ENCODE data around the gene TAS2R3.

Gene TAS2R3

DNA sequence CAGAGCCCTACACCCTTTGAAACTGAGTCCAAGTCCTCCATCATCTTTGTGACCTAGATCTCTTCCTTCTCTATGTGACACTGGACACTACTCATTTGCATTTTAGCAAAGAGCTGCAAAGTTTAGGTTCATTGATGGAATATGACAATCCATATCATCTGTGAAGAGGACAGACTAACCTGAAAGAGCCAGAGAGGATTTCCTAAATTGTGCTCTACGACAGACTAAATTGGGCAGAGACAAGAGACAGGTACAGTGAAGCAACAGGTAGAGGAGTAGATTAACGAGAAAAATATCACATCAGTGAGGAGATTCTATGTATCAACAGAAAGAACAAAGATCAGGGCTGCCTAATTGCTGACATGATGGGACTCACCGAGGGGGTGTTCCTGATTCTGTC is at the start of gene TAS2R3:
Gene TAS2R3, plus strand, starts transcription at position 301 of the 400 bp plus-strand sequence. Its CDS starts 62 bp downstream, at position 363.
- no peaks in the 10 kb centered on the region for H3F3A ChIP-seq (ENCODE audit: insufficient read depth)
- H3K27me3 ChIP-seq (ENCODE audit: low read length) = no peaks in the 10 kb centered on the region
- no peaks in the 10 kb centered on the region for H3K79me2 ChIP-seq (ENCODE audit: insufficient read depth, low read length)
- H3K27ac ChIP-seq (ENCODE audit: low read depth, low read length) = no peak within 1 kb of the TSS
- no peaks in the 10 kb centered on the region for H4K20me1 ChIP-seq (ENCODE audit: low read depth, low read length)
- no peak within 1 kb of the TSS for H3K4me2 ChIP-seq (ENCODE audit: low read depth, low read length, poor library complexity, severe bottlenecking)
- H3K4me3 ChIP-seq (ENCODE audit: insufficient read depth, low read length, poor library complexity, severe bottlenecking) = no peak within 1 kb of the TSS
- no peak within 1 kb of the TSS for H3K9ac ChIP-seq (ENCODE audit: low read length)
- H3K9me2 ChIP-seq (replicated peaks; ENCODE audit: insufficient read depth, low read length) = no peaks in the 10 kb centered on the region
- TF ChIP-seq, protein P1, sequence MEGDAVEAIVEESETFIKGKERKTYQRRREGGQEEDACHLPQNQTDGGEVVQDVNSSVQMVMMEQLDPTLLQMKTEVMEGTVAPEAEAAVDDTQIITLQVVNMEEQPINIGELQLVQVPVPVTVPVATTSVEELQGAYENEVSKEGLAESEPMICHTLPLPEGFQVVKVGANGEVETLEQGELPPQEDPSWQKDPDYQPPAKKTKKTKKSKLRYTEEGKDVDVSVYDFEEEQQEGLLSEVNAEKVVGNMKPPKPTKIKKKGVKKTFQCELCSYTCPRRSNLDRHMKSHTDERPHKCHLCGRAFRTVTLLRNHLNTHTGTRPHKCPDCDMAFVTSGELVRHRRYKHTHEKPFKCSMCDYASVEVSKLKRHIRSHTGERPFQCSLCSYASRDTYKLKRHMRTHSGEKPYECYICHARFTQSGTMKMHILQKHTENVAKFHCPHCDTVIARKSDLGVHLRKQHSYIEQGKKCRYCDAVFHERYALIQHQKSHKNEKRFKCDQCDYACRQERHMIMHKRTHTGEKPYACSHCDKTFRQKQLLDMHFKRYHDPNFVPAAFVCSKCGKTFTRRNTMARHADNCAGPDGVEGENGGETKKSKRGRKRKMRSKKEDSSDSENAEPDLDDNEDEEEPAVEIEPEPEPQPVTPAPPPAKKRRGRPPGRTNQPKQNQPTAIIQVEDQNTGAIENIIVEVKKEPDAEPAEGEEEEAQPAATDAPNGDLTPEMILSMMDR (IDR thresholded peaks at IDR 0.05; ENCODE audit: insufficient read depth, low read length, poor library complexity, severe bottlenecking) = no peak
- no peak for TF ChIP-seq EZH2phosphoT487 (conservative IDR thresholded peaks at IDR 0.05; ENCODE audit: low read length)
- H3K9me3 ChIP-seq (ENCODE audit: insufficient read depth, low read length) = no peaks in the 10 kb centered on the region
- H3K36me3 ChIP-seq (ENCODE audit: low read length) = 0 out of 2 replicates have a peak, but pooled peaks cover 6% of the 10 kb centered on the region
- no peak within 1 kb of the TSS for H2AFZ ChIP-seq (ENCODE audit: low read depth, low read length, severe bottlenecking)

DNA sequence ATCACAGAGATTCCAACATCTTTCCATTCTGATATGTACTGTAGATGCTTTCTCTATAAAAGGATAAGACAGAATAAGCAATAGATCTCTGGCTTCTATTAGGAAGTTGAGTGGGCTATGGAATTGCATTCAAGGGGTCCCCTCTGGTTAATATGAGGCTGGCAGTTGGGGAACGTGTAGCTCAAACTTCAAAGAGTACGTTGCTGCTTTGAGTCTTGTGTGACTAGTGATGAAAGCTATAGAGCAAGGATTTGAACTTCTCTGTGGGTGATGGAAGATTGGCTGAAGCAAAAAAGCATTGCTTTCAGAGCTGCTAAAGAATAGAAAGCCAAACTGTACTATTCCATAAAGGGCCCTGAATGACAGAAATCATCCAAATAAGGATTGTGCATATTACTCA is 49.3 kb upstream of the TAS2R3 start:
- Histone ChIP-seq H3K9me3 (ENCODE audit: insufficient read depth, low read length) (no peaks in the 10 kb centered on the region), H3K27ac (ENCODE audit: low read depth, low read length) (no peak overlapping the region), H3K9ac (ENCODE audit: low read length) (no peak overlapping the region), H4K20me1 (ENCODE audit: low read depth, low read length) (no peaks in the 10 kb centered on the region), H3K36me3 (ENCODE audit: low read length) (no peaks in the 10 kb centered on the region), H3K9me2 (replicated peaks; ENCODE audit: insufficient read depth, low read length) (no peaks in the 10 kb centered on the region), H3K4me2 (ENCODE audit: low read depth, low read length, poor library complexity, severe bottlenecking) (no peak overlapping the region), H3K27me3 (ENCODE audit: low read length) (no peaks in the 10 kb centered on the region), H3F3A (ENCODE audit: insufficient read depth) (no peaks in the 10 kb centered on the region), H3K4me3 (ENCODE audit: insufficient read depth, low read length, poor library complexity, severe bottlenecking) (no peak overlapping the region), H3K79me2 (ENCODE audit: insufficient read depth, low read length) (no peaks in the 10 kb centered on the region), H2AFZ (ENCODE audit: low read depth, low read length, severe bottlenecking) (no peak overlapping the region)
- TF ChIP-seq, protein P1 (IDR thresholded peaks at IDR 0.05; ENCODE audit: insufficient read depth, low read length, poor library complexity, severe bottlenecking) = no peak
- TF ChIP-seq EZH2phosphoT487 (conservative IDR thresholded peaks at IDR 0.05; ENCODE audit: low read length) = no peak

GRCh38 chr7:141715018-141715417 is 48.9 kb upstream of the TAS2R3 start:
- Histone ChIP-seq H3K27ac (ENCODE audit: low read depth, low read length) (no peak overlapping the region), H3K36me3 (ENCODE audit: low read length) (no peaks in the 10 kb centered on the region), H3K9me2 (replicated peaks; ENCODE audit: insufficient read depth, low read length) (no peaks in the 10 kb centered on the region), H2AFZ (ENCODE audit: low read depth, low read length, severe bottlenecking) (no peak overlapping the region), H3K27me3 (ENCODE audit: low read length) (no peaks in the 10 kb centered on the region), H3F3A (ENCODE audit: insufficient read depth) (no peaks in the 10 kb centered on the region), H4K20me1 (ENCODE audit: low read depth, low read length) (no peaks in the 10 kb centered on the region), H3K79me2 (ENCODE audit: insufficient read depth, low read length) (no peaks in the 10 kb centered on the region), H3K4me2 (ENCODE audit: low read depth, low read length, poor library complexity, severe bottlenecking) (no peak overlapping the region), H3K9ac (ENCODE audit: low read length) (no peak overlapping the region), H3K4me3 (ENCODE audit: insufficient read depth, low read length, poor library complexity, severe bottlenecking) (no peak overlapping the region), H3K9me3 (ENCODE audit: insufficient read depth, low read length) (no peaks in the 10 kb centered on the region)
- TF ChIP-seq, protein P1 (IDR thresholded peaks at IDR 0.05; ENCODE audit: insufficient read depth, low read length, poor library complexity, severe bottlenecking) = no peak
- no peak for TF ChIP-seq EZH2phosphoT487 (conservative IDR thresholded peaks at IDR 0.05; ENCODE audit: low read length)
